ENCODE data around the gene GSK3B. TPM values are rescaled to one million over a fixed set of nuclear protein-coding genes. Genes with fewer than 3 reads are reported as not detected.

The GSK3B gene
- total and polyA plus RNA-seq, 2 donors (not counting 3 experiments of a cell fraction or from before 2014, with no cell fraction given), result 22.1 to 50.1 TPM

DNA sequence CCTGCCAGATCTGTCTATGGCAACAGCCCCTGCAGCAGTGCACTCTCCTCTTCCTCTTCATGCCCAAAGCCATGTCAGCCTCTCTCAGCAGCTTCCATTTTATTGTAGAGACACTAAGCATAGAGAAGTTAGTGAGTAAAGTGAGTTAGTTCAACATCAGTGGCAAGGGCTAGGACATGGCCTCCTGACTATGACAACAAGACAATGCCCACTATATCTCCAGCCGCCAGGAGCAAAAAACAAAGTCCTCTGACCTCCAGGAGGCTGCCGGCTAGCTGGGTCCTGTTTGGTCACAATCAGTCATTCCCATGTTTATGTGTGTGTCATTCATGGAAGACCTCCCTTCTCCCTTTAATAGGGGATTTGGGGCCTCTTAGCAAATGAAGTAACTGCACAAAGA, 297.5 kb downstream of the GSK3B start:
- Histone ChIP-seq H3K9me1 (replicated peaks; ENCODE audit: control insufficient read depth, extremely low read depth, insufficient read depth, low read length) (no peaks in the 10 kb centered on the region), H3K4me1 (ENCODE audit: control insufficient read depth, extremely low read depth, insufficient read depth, low read length) (peaks cover 5% of the 10 kb centered on the region), H3K79me2 (ENCODE audit: control insufficient read depth, insufficient read depth, low read length) (no peaks in the 10 kb centered on the region), H3K9ac (replicated peaks; ENCODE audit: extremely low read depth, insufficient read depth, low read length) (no peak overlapping the region), H3K36me3 (ENCODE audit: control insufficient read depth in 2 of 2, extremely low read depth in 1 of 2, insufficient read depth in 2 of 2, low read length in 2 of 2) (no peaks in the 10 kb centered on the region), H3K27me3 (ENCODE audit: control insufficient read depth in 2 of 2, insufficient read depth in 2 of 2, low read length in 2 of 2) (peaks cover 0 to 3% of the 10 kb centered on the region in 2 experiments), H4K20me1 (replicated peaks; ENCODE audit: control insufficient read depth, extremely low read depth, insufficient read depth, low read length) (no peaks in the 10 kb centered on the region), H2AFZ (ENCODE audit: low read depth, low read length) (no peak overlapping the region), H3K9me3 (replicated peaks; ENCODE audit: control insufficient read depth, insufficient read depth, low read length) (no peaks in the 10 kb centered on the region), H3K4me3 (replicated peaks in 1 of 3; ENCODE audit: insufficient read depth in 1 of 3, low read depth in 1 of 3, low read length in 3 of 3) (no peak overlapping the region), H3K27ac (ENCODE audit: insufficient read depth, low read depth, low read length) (no peak overlapping the region), H3K4me2 (ENCODE audit: insufficient read depth, low read length) (no peak overlapping the region)
- FAIRE-seq, result no peak
- POLR2A ChIA-PET, result no interaction called here
- no peak for DNase-seq (ENCODE audit: low read depth, low spot score)
- CTCF ChIA-PET, result no interaction called here
- dilution Hi-C loops (cut with MboI; ENCODE audit: extremely low pct_ligation_motif_present, low sequenced_read_pairs) (no loop called here), intact Hi-C loops (cut with micrococcal nuclease) (no loop called here)
- no peak for TF ChIP-seq POLR2AphosphoS5 (IDR thresholded peaks at IDR 0.05; ENCODE audit: insufficient read depth, low read depth, low read length)
- BruUV-seq (replicated peaks), result no TSS peak

DNA sequence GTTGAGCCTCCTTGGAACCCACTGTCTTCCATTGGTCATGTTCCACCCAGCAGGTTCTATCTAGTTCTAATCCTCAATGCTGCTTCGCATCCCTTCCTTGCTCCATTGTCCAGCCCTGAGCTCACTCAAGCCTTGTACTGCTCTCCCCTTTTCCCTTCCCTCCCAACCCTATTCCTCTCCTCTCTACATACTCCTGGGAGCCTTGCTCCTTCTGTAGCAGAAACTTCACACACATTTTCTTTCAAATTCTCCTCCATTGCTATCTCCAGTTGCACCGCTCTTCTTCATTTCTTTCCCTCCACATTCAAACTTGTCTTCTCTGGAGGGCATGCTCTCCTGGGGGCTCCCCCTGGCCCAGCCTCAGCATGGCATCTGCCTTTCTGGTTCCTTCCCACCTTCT, 297.9 kb downstream of the GSK3B start:
- peaks cover 0 to 2% of the 10 kb centered on the region in 2 experiments for H3K27me3 ChIP-seq (ENCODE audit: control insufficient read depth in 2 of 2, insufficient read depth in 2 of 2, low read length in 2 of 2)
- POLR2A ChIA-PET, result no interaction called here
- intact Hi-C loops (cut with micrococcal nuclease), result no loop called here
- H2AFZ ChIP-seq (ENCODE audit: low read depth, low read length), result no peak overlapping the region
- H3K79me2 ChIP-seq (ENCODE audit: control insufficient read depth, insufficient read depth, low read length), result no peaks in the 10 kb centered on the region
- H3K9ac ChIP-seq (replicated peaks; ENCODE audit: extremely low read depth, insufficient read depth, low read length), result no peak overlapping the region
- H3K36me3 ChIP-seq (ENCODE audit: control insufficient read depth in 2 of 2, extremely low read depth in 1 of 2, insufficient read depth in 2 of 2, low read length in 2 of 2), result no peaks in the 10 kb centered on the region
- BruUV-seq (replicated peaks), result no TSS peak
- H3K4me1 ChIP-seq (ENCODE audit: control insufficient read depth, extremely low read depth, insufficient read depth, low read length), result peaks cover 5% of the 10 kb centered on the region
- dilution Hi-C loops (cut with MboI; ENCODE audit: extremely low pct_ligation_motif_present, low sequenced_read_pairs), result no loop called here
- FAIRE-seq (no peak), DNase-seq (ENCODE audit: low read depth, low spot score) (no peak)
- no peaks in the 10 kb centered on the region for H3K9me3 ChIP-seq (replicated peaks; ENCODE audit: control insufficient read depth, insufficient read depth, low read length)
- no peak overlapping the region for H3K4me3 ChIP-seq (replicated peaks in 1 of 3; ENCODE audit: insufficient read depth in 1 of 3, low read depth in 1 of 3, low read length in 3 of 3)
- CTCF ChIA-PET, result no interaction called here
- H3K4me2 ChIP-seq (ENCODE audit: insufficient read depth, low read length), result no peak overlapping the region
- no peaks in the 10 kb centered on the region for H3K9me1 ChIP-seq (replicated peaks; ENCODE audit: control insufficient read depth, extremely low read depth, insufficient read depth, low read length)
- TF ChIP-seq, protein P1, sequence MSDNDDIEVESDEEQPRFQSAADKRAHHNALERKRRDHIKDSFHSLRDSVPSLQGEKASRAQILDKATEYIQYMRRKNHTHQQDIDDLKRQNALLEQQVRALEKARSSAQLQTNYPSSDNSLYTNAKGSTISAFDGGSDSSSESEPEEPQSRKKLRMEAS (IDR thresholded peaks at IDR 0.05; ENCODE audit: insufficient read depth, insufficient read length), result no peak
- TF ChIP-seq POLR2A (IDR thresholded peaks at IDR 0.05; ENCODE audit: low read depth, low read length) (no peak), GATA2 (IDR thresholded peaks at IDR 0.05; ENCODE audit: insufficient read depth, insufficient read length, low read depth, low read length) (no peak), POLR2AphosphoS5 (IDR thresholded peaks at IDR 0.05; ENCODE audit: insufficient read depth, low read depth, low read length) (no peak), EZH2 (IDR thresholded peaks at IDR 0.05; ENCODE audit: borderline replicate concordance, low read depth, low read length, severe bottlenecking) (no peak), JUN (IDR thresholded peaks at IDR 0.05; ENCODE audit: borderline replicate concordance, insufficient read depth, insufficient read length, low read depth) (no peak), MYC (IDR thresholded peaks at IDR 0.05; ENCODE audit: low read depth, low read length) (no peak), FOS (IDR thresholded peaks at IDR 0.05; ENCODE audit: borderline replicate concordance, insufficient read depth, low read length) (no peak)
- TF ChIP-seq, protein P2, sequence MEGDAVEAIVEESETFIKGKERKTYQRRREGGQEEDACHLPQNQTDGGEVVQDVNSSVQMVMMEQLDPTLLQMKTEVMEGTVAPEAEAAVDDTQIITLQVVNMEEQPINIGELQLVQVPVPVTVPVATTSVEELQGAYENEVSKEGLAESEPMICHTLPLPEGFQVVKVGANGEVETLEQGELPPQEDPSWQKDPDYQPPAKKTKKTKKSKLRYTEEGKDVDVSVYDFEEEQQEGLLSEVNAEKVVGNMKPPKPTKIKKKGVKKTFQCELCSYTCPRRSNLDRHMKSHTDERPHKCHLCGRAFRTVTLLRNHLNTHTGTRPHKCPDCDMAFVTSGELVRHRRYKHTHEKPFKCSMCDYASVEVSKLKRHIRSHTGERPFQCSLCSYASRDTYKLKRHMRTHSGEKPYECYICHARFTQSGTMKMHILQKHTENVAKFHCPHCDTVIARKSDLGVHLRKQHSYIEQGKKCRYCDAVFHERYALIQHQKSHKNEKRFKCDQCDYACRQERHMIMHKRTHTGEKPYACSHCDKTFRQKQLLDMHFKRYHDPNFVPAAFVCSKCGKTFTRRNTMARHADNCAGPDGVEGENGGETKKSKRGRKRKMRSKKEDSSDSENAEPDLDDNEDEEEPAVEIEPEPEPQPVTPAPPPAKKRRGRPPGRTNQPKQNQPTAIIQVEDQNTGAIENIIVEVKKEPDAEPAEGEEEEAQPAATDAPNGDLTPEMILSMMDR (IDR thresholded peaks at IDR 0.05; ENCODE audit: extremely low read depth in 1 of 2, insufficient read depth in 1 of 2, low read depth in 1 of 2, low read length in 2 of 2), result no peak
- H4K20me1 ChIP-seq (replicated peaks; ENCODE audit: control insufficient read depth, extremely low read depth, insufficient read depth, low read length), result no peaks in the 10 kb centered on the region
- no peak overlapping the region for H3K27ac ChIP-seq (ENCODE audit: insufficient read depth, low read depth, low read length)
